WTC11 (cell line): ENCODE measurements around the gene PSKH1. TPM values are rescaled to one million over a fixed set of nuclear protein-coding genes. Genes with fewer than 3 reads are reported as not detected.

ENCODE experiments used
- ATAC-seq: fragments of 200-7000 bp; cut with Tn5 transposase; 2 replicates; pipeline ENCODE4 v1.10.0; 2021; ENCODE audit warnings: mild to moderate bottlenecking, moderate library complexity
- CTCF ChIA-PET: fragments of 300-600 bp; sonication (Branson Sonifier 250); formaldehyde crosslinking; loops from one replicate; lab custom pipeline; 2021; ENCODE audit warnings: antibody characterized with exemption; lab: Charles Lee
- POLR2A ChIA-PET: fragments of 350-600 bp; sonication (Branson Sonifier 250); formaldehyde crosslinking; loops from one replicate; lab custom pipeline; 2021; ENCODE audit warnings: antibody characterized with exemption; lab: Charles Lee
- DNase-seq: peaks from one replicate; pipeline ENCODE4 v3.0.0; 2021; ENCODE audit warnings: low spot score
- H3K27ac Mint-ChIP-seq: 2 replicates; pipeline ENCODE4 v1.8.0; 2021; ENCODE audit warnings: mixed read lengths
- H3K27me3 Mint-ChIP-seq: 2 replicates; pipeline ENCODE4 v1.8.0; 2021; ENCODE audit warnings: low read depth, mild to moderate bottlenecking, moderate library complexity, mixed read lengths
- H3K36me3 Mint-ChIP-seq: 2 replicates; pipeline ENCODE4 v1.8.0; 2021; ENCODE audit warnings: mixed read lengths
- H3K4me1 Mint-ChIP-seq: 2 replicates; pipeline ENCODE4 v1.8.0; 2022; ENCODE audit warnings: mixed read lengths
- H3K4me3 Mint-ChIP-seq: 2 replicates; pipeline ENCODE4 v1.8.0; 2021; ENCODE audit warnings: mild to moderate bottlenecking, moderate library complexity, mixed read lengths
- H3K9me3 Mint-ChIP-seq: 2 replicates; pipeline ENCODE4 v1.8.0; 2021; ENCODE audit warnings: mixed read lengths
- ATF6 ChIP-seq: sonication (generic); formaldehyde crosslinking; IDR thresholded peaks from 2 replicates; pipeline ENCODE4 v1.8.1; 2023; ENCODE audit warnings: mild to moderate bottlenecking, missing genetic modification reagents
- CTCF ChIP-seq: fragments of 200-600 bp; IDR thresholded peaks from 2 replicates; pipeline ENCODE4 v1.8.0; 2022; ENCODE audit warnings: antibody characterized with exemption
- ELF4 ChIP-seq: sonication (generic); formaldehyde crosslinking; IDR thresholded peaks from 2 replicates; pipeline ENCODE4 v1.8.1; 2022; ENCODE audit warnings: low read depth, mild to moderate bottlenecking, moderate library complexity, missing genetic modification reagents
- ESRRA ChIP-seq: sonication (generic); formaldehyde crosslinking; IDR thresholded peaks from 2 replicates; pipeline ENCODE4 v1.8.1; 2022; ENCODE audit warnings: mild to moderate bottlenecking, missing genetic modification reagents, borderline replicate concordance
- FOXP4 ChIP-seq: sonication (generic); formaldehyde crosslinking; IDR thresholded peaks from 2 replicates; pipeline ENCODE4 v1.8.0; 2022; ENCODE audit warnings: mild to moderate bottlenecking, missing genetic modification reagents
- GABPB1 ChIP-seq: sonication (generic); formaldehyde crosslinking; IDR thresholded peaks from 2 replicates; pipeline ENCODE4 v1.8.1; 2023; ENCODE audit warnings: mild to moderate bottlenecking, missing genetic modification reagents
- GTF2I ChIP-seq: fragments of 250-450 bp; sonication (Bioruptor Pico); conservative IDR thresholded peaks from 2 replicates; pipeline ENCODE4 v1.4.0; 2021; ENCODE audit warnings: mild to moderate bottlenecking
- MYBL2 ChIP-seq: sonication (generic); formaldehyde crosslinking; IDR thresholded peaks from 2 replicates; pipeline ENCODE4 v1.8.1; 2023; ENCODE audit warnings: mild to moderate bottlenecking, moderate library complexity, missing genetic modification reagents
- NFYB ChIP-seq: sonication (generic); formaldehyde crosslinking; conservative IDR thresholded peaks from 2 replicates; pipeline ENCODE4 v1.8.0; 2022; ENCODE audit warnings: low read depth, missing genetic modification reagents
- SP1 ChIP-seq: sonication (generic); formaldehyde crosslinking; conservative IDR thresholded peaks from 2 replicates; pipeline ENCODE4 v1.8.1; 2022; ENCODE audit warnings: missing genetic modification reagents
- TEAD1 ChIP-seq: sonication (generic); formaldehyde crosslinking; IDR thresholded peaks from 2 replicates; pipeline ENCODE4 v1.8.0; 2022; ENCODE audit warnings: mild to moderate bottlenecking, missing genetic modification reagents
- ZBTB21 ChIP-seq: sonication (generic); formaldehyde crosslinking; IDR thresholded peaks from 2 replicates; pipeline ENCODE4 v1.8.1; 2023; ENCODE audit warnings: mild to moderate bottlenecking, missing genetic modification reagents, borderline replicate concordance
- ZNF138 ChIP-seq: sonication (generic); formaldehyde crosslinking; conservative IDR thresholded peaks from 2 replicates; pipeline ENCODE4 v1.8.1; 2022; ENCODE audit warnings: mild to moderate bottlenecking, moderate library complexity, missing genetic modification reagents
- ZNF281 ChIP-seq: sonication (generic); formaldehyde crosslinking; IDR thresholded peaks from 2 replicates; pipeline ENCODE4 v1.8.0; 2023; ENCODE audit warnings: mild to moderate bottlenecking, missing genetic modification reagents
- total RNA-seq: library from RNA; stranded (reverse); gene quantifications from 3 replicates; pipeline ENCODE4 v1.2.3, GENCODE V29; 2021
- TF ChIP-seq, protein P1 (sequence below): sonication (generic); formaldehyde crosslinking; IDR thresholded peaks from 2 replicates; pipeline ENCODE4 v1.8.1; 2023; ENCODE audit warnings: mild to moderate bottlenecking, missing genetic modification reagents, borderline replicate concordance

PSKH1 gene
- total RNA-seq, 1 experiment from 2014 or later = 32.6 TPM

- ChIA-PET CTCF (interaction anchor here (0.5 to 5.5 kb wide), 53 partner anchors 9 to 402 kb away, joined by 3 to 144 read pairs (median 6); partner anchors contain the start of genes C16orf86, CTRL, EDC4 and ENKD1), POLR2A (interaction anchor here (0.6 to 3.8 kb wide), 13 partner anchors 10 to 211 kb away, joined by 3 to 30 read pairs (median 4); partner anchors contain the start of genes NFATC3, PSKH1 and PSMB10)
- Mint-ChIP-seq H3K27me3 (no peaks in the 10 kb centered on the region), H3K4me3 (no peak overlapping the region), H3K36me3 (peaks cover 34% of the 10 kb centered on the region), H3K9me3 (no peaks in the 10 kb centered on the region), H3K27ac (no peak overlapping the region), H3K4me1 (peaks cover 23% of the 10 kb centered on the region)
- DNase-seq (peak; percentile 88), ATAC-seq (peak; percentile 60)
- peak; percentile 90 for TF ChIP-seq CTCF
- no peak for TF ChIP-seq ZBTB21
These were observed 9.2 kb upstream of the PSKH1 start for GRCh38 chr16:67883872-67884261.

GRCh38 chr16:67884684-67885083 is 8.4 kb upstream of the PSKH1 start, which contains the start of gene NRN1L:
NRN1L (plus strand) TSS chr16:67884885; CDS start chr16:67884904, 19 bp downstream.
- DNase-seq (peak; percentile 96), ATAC-seq (peak; percentile 91)
- Mint-ChIP-seq H3K27ac (peak within 1 kb of the TSS; percentile 99), H3K36me3 (peaks cover 26% of the 10 kb centered on the region), H3K4me3 (peak within 1 kb of the TSS; percentile 53), H3K9me3 (no peaks in the 10 kb centered on the region), H3K27me3 (no peaks in the 10 kb centered on the region), H3K4me1 (peaks cover 23% of the 10 kb centered on the region)
- TF ChIP-seq SP1 (CRISPR knock-in tag) = peak; percentile 41; the same call in 1 of the 2 replicates
- TF ChIP-seq GTF2I (CRISPR knock-in tag) = no peak
- TF ChIP-seq FOXP4 (CRISPR knock-in tag) = no peak
- peak; percentile 62 for TF ChIP-seq NFYB
- ChIA-PET CTCF (interaction anchor here (0.9 to 5.5 kb wide), 37 partner anchors 9 to 371 kb away, joined by 3 to 144 read pairs (median 10); partner anchors contain the start of genes C16orf86, CTRL, EDC4 and ENKD1), POLR2A (interaction anchor here (0.6 to 3.8 kb wide), 10 partner anchors 9 to 201 kb away, joined by 3 to 30 read pairs (median 4); partner anchors contain the start of genes NFATC3, PSKH1, PSMB10 and SLC12A4)

DNA sequence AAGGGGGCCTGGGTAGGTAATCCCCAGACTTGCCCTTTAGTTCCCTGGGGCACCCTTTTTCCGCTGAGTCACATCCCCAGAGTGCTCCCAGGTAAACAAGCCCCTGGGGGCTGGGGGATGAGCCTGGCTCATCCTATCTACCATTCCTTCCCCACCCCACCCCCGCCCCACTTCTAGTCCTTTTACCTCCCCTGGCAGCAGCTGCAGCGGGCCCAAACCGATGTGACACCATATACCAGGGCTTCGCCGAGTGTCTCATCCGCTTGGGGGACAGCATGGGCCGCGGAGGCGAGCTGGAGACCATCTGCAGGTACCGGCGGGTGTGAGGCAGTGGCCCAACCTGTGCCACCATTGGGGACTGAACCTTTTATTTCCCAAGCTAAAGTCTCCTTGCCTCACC is 7.5 kb upstream of the PSKH1 start:
- Mint-ChIP-seq H3K4me3 (no peak overlapping the region), H3K9me3 (no peaks in the 10 kb centered on the region), H3K27me3 (no peaks in the 10 kb centered on the region), H3K4me1 (peaks cover 23% of the 10 kb centered on the region), H3K27ac (no peak overlapping the region), H3K36me3 (peaks cover 19% of the 10 kb centered on the region)
- POLR2A ChIA-PET = interaction anchor here (1.5 to 3.8 kb wide), 3 partner anchors 34 to 50 kb away, joined by 3 to 30 read pairs (median 4); partner anchors contain the start of gene PSMB10
- CTCF ChIA-PET = interaction anchor here (0.6 to 5.5 kb wide), 8 partner anchors 11 to 365 kb away, joined by 3 to 144 read pairs (median 13); partner anchors contain the start of genes CTRL, EDC4, PSMB10 and RANBP10
- DNase-seq = no peak
- no peak for ATAC-seq
- TF ChIP-seq, protein P1, sequence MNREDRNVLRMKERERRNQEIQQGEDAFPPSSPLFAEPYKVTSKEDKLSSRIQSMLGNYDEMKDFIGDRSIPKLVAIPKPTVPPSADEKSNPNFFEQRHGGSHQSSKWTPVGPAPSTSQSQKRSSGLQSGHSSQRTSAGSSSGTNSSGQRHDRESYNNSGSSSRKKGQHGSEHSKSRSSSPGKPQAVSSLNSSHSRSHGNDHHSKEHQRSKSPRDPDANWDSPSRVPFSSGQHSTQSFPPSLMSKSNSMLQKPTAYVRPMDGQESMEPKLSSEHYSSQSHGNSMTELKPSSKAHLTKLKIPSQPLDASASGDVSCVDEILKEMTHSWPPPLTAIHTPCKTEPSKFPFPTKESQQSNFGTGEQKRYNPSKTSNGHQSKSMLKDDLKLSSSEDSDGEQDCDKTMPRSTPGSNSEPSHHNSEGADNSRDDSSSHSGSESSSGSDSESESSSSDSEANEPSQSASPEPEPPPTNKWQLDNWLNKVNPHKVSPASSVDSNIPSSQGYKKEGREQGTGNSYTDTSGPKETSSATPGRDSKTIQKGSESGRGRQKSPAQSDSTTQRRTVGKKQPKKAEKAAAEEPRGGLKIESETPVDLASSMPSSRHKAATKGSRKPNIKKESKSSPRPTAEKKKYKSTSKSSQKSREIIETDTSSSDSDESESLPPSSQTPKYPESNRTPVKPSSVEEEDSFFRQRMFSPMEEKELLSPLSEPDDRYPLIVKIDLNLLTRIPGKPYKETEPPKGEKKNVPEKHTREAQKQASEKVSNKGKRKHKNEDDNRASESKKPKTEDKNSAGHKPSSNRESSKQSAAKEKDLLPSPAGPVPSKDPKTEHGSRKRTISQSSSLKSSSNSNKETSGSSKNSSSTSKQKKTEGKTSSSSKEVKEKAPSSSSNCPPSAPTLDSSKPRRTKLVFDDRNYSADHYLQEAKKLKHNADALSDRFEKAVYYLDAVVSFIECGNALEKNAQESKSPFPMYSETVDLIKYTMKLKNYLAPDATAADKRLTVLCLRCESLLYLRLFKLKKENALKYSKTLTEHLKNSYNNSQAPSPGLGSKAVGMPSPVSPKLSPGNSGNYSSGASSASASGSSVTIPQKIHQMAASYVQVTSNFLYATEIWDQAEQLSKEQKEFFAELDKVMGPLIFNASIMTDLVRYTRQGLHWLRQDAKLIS (CRISPR knock-in tag) = no peak
- TF ChIP-seq TEAD1 (CRISPR knock-in tag) (no peak), MYBL2 (CRISPR knock-in tag) (no peak), GABPB1 (CRISPR knock-in tag) (no peak), ZNF138 (CRISPR knock-in tag) (no peak), ATF6 (CRISPR knock-in tag) (no peak), ZNF281 (CRISPR knock-in tag) (no peak), ESRRA (no peak), ELF4 (CRISPR knock-in tag) (no peak)
